Astrocyte of the cerebellum (primary cell): ENCODE results near the gene TP53AIP1.

Experiments
- DNase-seq: peaks from one replicate; pipeline ENCODE4 v3.0.0-alpha.2; 2011; ENCODE audit warnings: low read depth
- H3K4me3 ChIP-seq: 2 replicates; pipeline ENCODE4 v1.5.1; 2011; ENCODE audit warnings: mild to moderate bottlenecking, low read depth, low read length, moderate library complexity
- CTCF ChIP-seq: IDR thresholded peaks from 2 replicates; pipeline ENCODE4 v1.5.1; 2012; ENCODE audit warnings: low read length, low read depth, moderate library complexity, mild to moderate bottlenecking; ENCODE audit errors: missing control alignments
- in situ Hi-C: cut with HindIII; loops from 2 replicates; pipeline ENCODE4 v1.10.0; 2017; ENCODE audit warnings: low sequenced_read_pairs

The TP53AIP1 gene

GRCh38 chr11:128968916-128969315 is 26.2 kb upstream of the TP53AIP1 start:
- H3K4me3 ChIP-seq = no peak overlapping the region
- no peak for DNase-seq
- TF ChIP-seq CTCF = no peak
- in situ Hi-C loops = no loop called here

GRCh38 chr11:128967578-128967977 is 24.9 kb upstream of the TP53AIP1 start:
- in situ Hi-C loops = no loop called here
- no peak overlapping the region for H3K4me3 ChIP-seq
- DNase-seq = no peak
- no peak for TF ChIP-seq CTCF

- no peak overlapping the region for H3K4me3 ChIP-seq
- in situ Hi-C loops = no loop called here
- TF ChIP-seq CTCF = no peak
- no peak for DNase-seq
Measured at GRCh38 chr11:128965485-128965884, 22.8 kb upstream of the TP53AIP1 start.

- no peak for DNase-seq
- in situ Hi-C loops = no loop called here
- TF ChIP-seq CTCF = no peak
- no peak overlapping the region for H3K4me3 ChIP-seq
Measured at GRCh38 chr11:128964463-128964930, 21.8 kb upstream of the TP53AIP1 start.

GRCh38 chr11:128963744-128964325 is 21.2 kb upstream of the TP53AIP1 start:
- in situ Hi-C loops = no loop called here
- H3K4me3 ChIP-seq = no peak overlapping the region
- no peak for TF ChIP-seq CTCF
- DNase-seq = no peak

- no peak overlapping the region for H3K4me3 ChIP-seq
- no peak for TF ChIP-seq CTCF
- no peak for DNase-seq
- in situ Hi-C loops = no loop called here
Measured at GRCh38 chr11:128962896-128963295, 20.2 kb upstream of the TP53AIP1 start.
